Peyer's patch (tissue), 4 donors: ENCODE measurements around the gene HCFC1.

Experiments
- POLR2A ChIP-seq, 2 donors: fragments of 450-650 bp; IDR thresholded peaks; one replicate each; pipeline ENCODE4 v1.5.1; 2017; ENCODE audit warnings: antibody characterized with exemption in 2 of 2, mild to moderate bottlenecking in 2 of 2, moderate library complexity in 2 of 2
- TF ChIP-seq, protein P1 (sequence below), 6 experiments: fragments of 450-650 bp in 4 of 6; fragments of 200-600 bp in 2 of 6; sonication (generic) in 1 of 6; IDR thresholded peaks; one replicate each; pipeline ENCODE4 v1.5.1; 2017 to 2019; ENCODE audit warnings: antibody characterized with exemption in 6 of 6, mild to moderate bottlenecking in 3 of 6, moderate library complexity in 1 of 6

DNA sequence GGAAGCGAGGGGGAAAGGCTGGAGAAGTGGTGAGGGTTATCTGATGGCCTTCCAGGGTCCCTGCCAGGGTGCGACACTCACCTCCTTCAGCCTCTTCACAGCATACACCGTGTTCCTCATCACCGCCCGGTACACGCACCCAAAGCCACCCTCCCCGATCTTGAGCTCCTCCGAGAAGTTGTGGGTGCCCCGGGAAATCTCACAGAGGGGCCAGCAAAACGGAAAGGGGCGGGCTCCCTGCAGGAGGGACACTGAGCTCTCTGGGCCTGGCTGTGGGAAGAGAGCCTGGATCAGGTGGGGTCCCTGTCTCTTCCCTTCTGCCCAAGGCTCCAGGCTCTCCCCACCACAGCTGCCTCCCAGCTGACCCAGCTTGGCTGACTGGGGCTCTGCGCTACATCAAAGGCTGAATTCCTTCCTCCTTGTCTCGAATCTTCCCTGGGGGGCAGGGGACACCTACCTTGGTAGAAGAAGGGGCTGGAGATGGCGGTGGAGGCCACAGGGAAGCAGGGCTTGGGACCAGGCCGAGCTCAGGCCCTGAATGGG is 47.0 kb upstream of the HCFC1 start:
- TF ChIP-seq, protein P1, sequence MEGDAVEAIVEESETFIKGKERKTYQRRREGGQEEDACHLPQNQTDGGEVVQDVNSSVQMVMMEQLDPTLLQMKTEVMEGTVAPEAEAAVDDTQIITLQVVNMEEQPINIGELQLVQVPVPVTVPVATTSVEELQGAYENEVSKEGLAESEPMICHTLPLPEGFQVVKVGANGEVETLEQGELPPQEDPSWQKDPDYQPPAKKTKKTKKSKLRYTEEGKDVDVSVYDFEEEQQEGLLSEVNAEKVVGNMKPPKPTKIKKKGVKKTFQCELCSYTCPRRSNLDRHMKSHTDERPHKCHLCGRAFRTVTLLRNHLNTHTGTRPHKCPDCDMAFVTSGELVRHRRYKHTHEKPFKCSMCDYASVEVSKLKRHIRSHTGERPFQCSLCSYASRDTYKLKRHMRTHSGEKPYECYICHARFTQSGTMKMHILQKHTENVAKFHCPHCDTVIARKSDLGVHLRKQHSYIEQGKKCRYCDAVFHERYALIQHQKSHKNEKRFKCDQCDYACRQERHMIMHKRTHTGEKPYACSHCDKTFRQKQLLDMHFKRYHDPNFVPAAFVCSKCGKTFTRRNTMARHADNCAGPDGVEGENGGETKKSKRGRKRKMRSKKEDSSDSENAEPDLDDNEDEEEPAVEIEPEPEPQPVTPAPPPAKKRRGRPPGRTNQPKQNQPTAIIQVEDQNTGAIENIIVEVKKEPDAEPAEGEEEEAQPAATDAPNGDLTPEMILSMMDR (IDR thresholded peaks at IDR 0.05), result no peak
- no peak for TF ChIP-seq POLR2A (IDR thresholded peaks at IDR 0.05)
